ENCODE results near the gene ZBTB20. TPM values are rescaled to one million over a fixed set of nuclear protein-coding genes. Genes with fewer than 3 reads are reported as not detected.

ZBTB20 gene
- total RNA-seq, 1 experiment from 2014 or later, result 12.8 TPM

DNA sequence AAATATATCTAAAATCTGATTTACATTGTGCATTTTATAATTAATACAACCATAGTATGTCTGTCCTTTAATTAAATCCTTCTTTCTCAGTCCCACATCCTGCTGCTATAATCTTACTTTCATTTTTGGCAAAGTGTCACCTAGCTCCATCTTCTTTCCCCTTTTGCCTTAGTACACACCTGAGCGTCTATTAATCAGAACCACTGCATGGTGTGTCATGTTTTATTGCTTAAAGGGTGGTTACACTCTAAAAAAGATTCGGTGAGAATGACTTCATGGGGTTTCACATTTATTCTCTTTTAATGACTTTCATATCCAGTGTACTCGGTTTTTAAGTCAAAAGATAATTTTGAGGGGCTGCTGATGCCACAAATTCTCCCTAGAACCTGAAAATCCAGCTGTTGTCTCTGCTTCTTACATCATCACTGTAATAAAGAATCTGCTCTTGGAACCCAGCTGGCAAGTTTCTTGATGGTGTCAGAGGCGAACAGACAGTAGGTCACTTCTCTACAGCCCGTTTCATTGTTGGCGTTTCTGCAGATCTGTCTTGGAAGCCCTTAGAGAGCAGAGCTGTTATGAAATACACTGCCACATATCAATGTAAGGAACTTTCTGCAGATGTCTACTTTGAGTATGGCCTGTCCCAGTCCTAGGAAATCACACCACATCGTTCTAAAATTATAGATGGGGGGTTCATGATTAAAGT, 753.6 kb downstream of the ZBTB20 start:
- ChIA-PET CTCF (interaction anchor here (1.3 kb wide), 1 partner anchor 25 kb away, joined by 3 read pairs; no protein-coding TSS in a partner anchor), POLR2A (no interaction called here)
- H3K4me3 ChIP-seq (ENCODE audit: low read depth, low read length), result no peak overlapping the region
- no peaks in the 10 kb centered on the region for H3K4me1 ChIP-seq
- no peaks in the 10 kb centered on the region for H3K9me3 ChIP-seq
- H3K4me3 Mint-ChIP-seq (ENCODE audit: unreplicated experiment), result no peak overlapping the region
- TF ChIP-seq, protein P1, sequence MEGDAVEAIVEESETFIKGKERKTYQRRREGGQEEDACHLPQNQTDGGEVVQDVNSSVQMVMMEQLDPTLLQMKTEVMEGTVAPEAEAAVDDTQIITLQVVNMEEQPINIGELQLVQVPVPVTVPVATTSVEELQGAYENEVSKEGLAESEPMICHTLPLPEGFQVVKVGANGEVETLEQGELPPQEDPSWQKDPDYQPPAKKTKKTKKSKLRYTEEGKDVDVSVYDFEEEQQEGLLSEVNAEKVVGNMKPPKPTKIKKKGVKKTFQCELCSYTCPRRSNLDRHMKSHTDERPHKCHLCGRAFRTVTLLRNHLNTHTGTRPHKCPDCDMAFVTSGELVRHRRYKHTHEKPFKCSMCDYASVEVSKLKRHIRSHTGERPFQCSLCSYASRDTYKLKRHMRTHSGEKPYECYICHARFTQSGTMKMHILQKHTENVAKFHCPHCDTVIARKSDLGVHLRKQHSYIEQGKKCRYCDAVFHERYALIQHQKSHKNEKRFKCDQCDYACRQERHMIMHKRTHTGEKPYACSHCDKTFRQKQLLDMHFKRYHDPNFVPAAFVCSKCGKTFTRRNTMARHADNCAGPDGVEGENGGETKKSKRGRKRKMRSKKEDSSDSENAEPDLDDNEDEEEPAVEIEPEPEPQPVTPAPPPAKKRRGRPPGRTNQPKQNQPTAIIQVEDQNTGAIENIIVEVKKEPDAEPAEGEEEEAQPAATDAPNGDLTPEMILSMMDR (IDR thresholded peaks at IDR 0.05; ENCODE audit: insufficient read depth in 1 of 2, low read depth in 1 of 2, low read length in 1 of 2, severe bottlenecking in 1 of 2, unreplicated experiment in 1 of 2), result no peak
- intact Hi-C loops (cut with micrococcal nuclease; ENCODE audit: unreplicated experiment), result no loop called here
- H3K36me3 ChIP-seq (ENCODE audit: control insufficient read depth, insufficient read depth, low read length), result no peaks in the 10 kb centered on the region
- no peak for DNase-seq
- peaks cover 7% of the 10 kb centered on the region for H3K36me3 Mint-ChIP-seq (ENCODE audit: insufficient read depth, unreplicated experiment)
- BruUV-seq (replicated peaks), result no TSS peak
- no peak overlapping the region for H3K27ac Mint-ChIP-seq (ENCODE audit: unreplicated experiment)
- peaks cover 6% of the 10 kb centered on the region for H3K4me1 Mint-ChIP-seq (ENCODE audit: low read depth, unreplicated experiment)
- H3K9me3 Mint-ChIP-seq (ENCODE audit: unreplicated experiment), result no peaks in the 10 kb centered on the region
- H3K27me3 Mint-ChIP-seq (ENCODE audit: insufficient read depth, unreplicated experiment), result no peaks in the 10 kb centered on the region
- no peaks in the 10 kb centered on the region for H3K27me3 ChIP-seq (replicated peaks; ENCODE audit: control insufficient read depth, insufficient read depth, low read length)

DNA sequence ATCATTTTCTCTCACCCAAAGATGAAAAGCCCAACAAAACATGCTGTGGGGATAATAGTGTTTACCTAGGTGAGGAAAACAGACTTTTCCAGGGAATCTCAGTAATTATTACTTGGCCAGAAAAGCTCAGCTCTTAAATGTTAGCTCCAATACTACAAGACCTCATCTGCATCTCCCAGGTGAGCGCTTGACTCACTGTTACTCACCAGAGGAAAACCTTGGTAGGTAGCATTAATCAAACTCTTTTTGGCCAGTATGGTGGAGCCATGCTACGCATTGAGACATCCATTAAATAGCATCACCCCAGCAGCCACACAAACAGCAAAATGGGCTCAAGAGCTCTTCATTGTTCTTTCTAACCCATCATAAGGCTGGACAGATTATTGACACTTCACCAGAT, 754.3 kb downstream of the ZBTB20 start:
- Histone ChIP-seq H3K4me1 (no peaks in the 10 kb centered on the region), H3K4me3 (ENCODE audit: low read depth, low read length) (no peak overlapping the region), H3K9me3 (no peaks in the 10 kb centered on the region), H3K36me3 (ENCODE audit: control insufficient read depth, insufficient read depth, low read length) (no peaks in the 10 kb centered on the region), H3K27me3 (replicated peaks; ENCODE audit: control insufficient read depth, insufficient read depth, low read length) (no peaks in the 10 kb centered on the region)
- Mint-ChIP-seq H3K9me3 (ENCODE audit: unreplicated experiment) (no peaks in the 10 kb centered on the region), H3K4me3 (ENCODE audit: unreplicated experiment) (no peak overlapping the region), H3K4me1 (ENCODE audit: low read depth, unreplicated experiment) (peaks cover 6% of the 10 kb centered on the region), H3K27ac (ENCODE audit: unreplicated experiment) (no peak overlapping the region), H3K36me3 (ENCODE audit: insufficient read depth, unreplicated experiment) (peaks cover 12% of the 10 kb centered on the region), H3K27me3 (ENCODE audit: insufficient read depth, unreplicated experiment) (no peaks in the 10 kb centered on the region)
- ChIA-PET CTCF (interaction anchor here (1.3 kb wide), 1 partner anchor 26 kb away, joined by 3 read pairs; no protein-coding TSS in a partner anchor), POLR2A (no interaction called here)
- no TSS peak for BruUV-seq (replicated peaks)
- TF ChIP-seq, protein P1 (IDR thresholded peaks at IDR 0.05; ENCODE audit: insufficient read depth in 1 of 2, low read depth in 1 of 2, low read length in 1 of 2, severe bottlenecking in 1 of 2, unreplicated experiment in 1 of 2), result no peak
- intact Hi-C loops (cut with micrococcal nuclease; ENCODE audit: unreplicated experiment), result no loop called here
- no peak for DNase-seq

DNA sequence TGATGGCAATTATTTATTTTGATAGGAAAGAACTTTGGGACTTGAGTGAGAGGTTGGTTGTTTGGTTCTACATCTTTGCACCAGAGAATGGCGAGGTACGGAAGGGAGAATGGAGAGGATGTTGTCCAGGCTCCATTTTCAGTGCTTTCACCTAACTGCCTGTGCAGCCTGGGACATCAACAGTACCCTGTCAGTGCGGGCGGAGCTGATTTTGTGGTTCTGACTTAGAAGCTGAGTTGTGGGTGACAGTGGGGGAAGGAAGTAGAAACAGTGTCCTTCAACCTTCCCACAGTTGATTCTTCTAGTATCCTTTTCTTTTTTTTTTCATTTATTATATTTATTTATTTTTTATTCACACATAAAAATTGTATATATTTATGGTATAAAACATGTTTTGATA, 757.9 kb downstream of the ZBTB20 start:
- no peak overlapping the region for H3K4me3 Mint-ChIP-seq (ENCODE audit: unreplicated experiment)
- TF ChIP-seq, protein P1 (IDR thresholded peaks at IDR 0.05; ENCODE audit: insufficient read depth in 1 of 2, low read depth in 1 of 2, low read length in 1 of 2, severe bottlenecking in 1 of 2, unreplicated experiment in 1 of 2), result no peak
- H3K27ac Mint-ChIP-seq (ENCODE audit: unreplicated experiment), result no peak overlapping the region
- H3K9me3 ChIP-seq, result no peaks in the 10 kb centered on the region
- H3K36me3 ChIP-seq (ENCODE audit: control insufficient read depth, insufficient read depth, low read length), result no peaks in the 10 kb centered on the region
- CTCF ChIA-PET, result no interaction called here
- no peaks in the 10 kb centered on the region for H3K27me3 ChIP-seq (replicated peaks; ENCODE audit: control insufficient read depth, insufficient read depth, low read length)
- H3K4me3 ChIP-seq (ENCODE audit: low read depth, low read length), result no peak overlapping the region
- POLR2A ChIA-PET, result no interaction called here
- intact Hi-C loops (cut with micrococcal nuclease; ENCODE audit: unreplicated experiment), result no loop called here
- H3K9me3 Mint-ChIP-seq (ENCODE audit: unreplicated experiment), result no peaks in the 10 kb centered on the region
- H3K27me3 Mint-ChIP-seq (ENCODE audit: insufficient read depth, unreplicated experiment), result no peaks in the 10 kb centered on the region
- H3K4me1 ChIP-seq, result peaks cover under 1% of the 10 kb centered on the region; the same call in 1 of the 2 replicates
- H3K4me1 Mint-ChIP-seq (ENCODE audit: low read depth, unreplicated experiment), result peaks cover 6% of the 10 kb centered on the region
- H3K36me3 Mint-ChIP-seq (ENCODE audit: insufficient read depth, unreplicated experiment), result peaks cover 12% of the 10 kb centered on the region
- no peak for DNase-seq
- no TSS peak for BruUV-seq (replicated peaks)

All from Caco-2 (cell line).